Keratinocyte (primary cell): ENCODE measurements around the gene MTUS2.

ENCODE experiments used
- CTCF ChIP-seq, 3 experiments: IDR thresholded peaks in 1 of 3; conservative IDR thresholded peaks in 1 of 3; optimal IDR thresholded peaks in 1 of 3; 2 replicates in 2 of 3; 3 replicates in 1 of 3; pipeline versions ENCODE3 to v1.5.1; 2011; ENCODE audit warnings: low read length in 3 of 3, mild to moderate bottlenecking in 3 of 3, moderate library complexity in 2 of 3, control low read depth in 1 of 3, inconsistent platforms in 1 of 3; ENCODE audit not compliant: insufficient read depth in 2 of 3; ENCODE audit errors: extremely low read depth in 1 of 3
- EZH2 ChIP-seq: IDR thresholded peaks from one replicate; pipeline ENCODE4 v1.6.1; 2012; ENCODE audit warnings: inconsistent platforms, mild to moderate bottlenecking, low read length, moderate library complexity

DNA sequence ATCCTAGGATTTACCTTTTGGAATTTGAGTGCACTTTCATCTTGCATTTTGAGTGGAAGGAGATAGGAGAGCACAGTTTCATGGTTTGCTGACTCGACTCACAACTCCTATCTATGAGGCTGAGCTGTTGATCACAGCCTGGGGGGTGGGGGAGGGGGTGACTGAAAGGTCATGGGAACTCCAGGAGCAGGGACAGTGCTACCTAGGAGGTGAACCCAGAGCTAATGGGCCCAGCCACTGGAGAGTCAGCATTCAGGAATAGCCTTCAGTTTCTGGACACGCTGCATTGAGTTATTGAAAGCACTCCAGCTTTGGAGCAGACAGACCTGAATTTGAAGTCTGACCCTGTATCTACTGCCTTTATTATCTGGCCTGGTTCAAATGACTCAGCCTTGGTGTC is 435.4 kb downstream of the MTUS2 start:
- no peak for TF ChIP-seq CTCF (optimal IDR thresholded peaks at IDR 0.05 in 1 of 3, IDR thresholded peaks at IDR 0.05 in 1 of 3, conservative IDR thresholded peaks at IDR 0.05 in 1 of 3; ENCODE audit: extremely low read depth in 1 of 3, insufficient read depth in 2 of 3, low read length in 3 of 3)
- no peak for TF ChIP-seq EZH2
